GM23338 (cell line): Measurements from ENCODE around the gene TENT5C. TPM values are rescaled to one million over a fixed set of nuclear protein-coding genes. Genes with fewer than 3 reads are reported as not detected.

Experiments
- ATAC-seq: fragments of 200-7000 bp; cut with Tn5 transposase; 3 replicates; pipeline ENCODE4 v1.9.1; 2020
- DNase-seq: peaks from one replicate; pipeline ENCODE4 v3.0.0-alpha.2; 2015; ENCODE audit warnings: low spot score
- H2AFZ ChIP-seq: fragments of 200-600 bp; sonication (generic); 2 replicates; pipeline ENCODE4 v1.8.0; 2016; ENCODE audit warnings: antibody characterized with exemption, mild to moderate bottlenecking, moderate library complexity
- H3F3A ChIP-seq: fragments of 200-600 bp; sonication (generic); replicated peaks from 2 replicates; pipeline ENCODE4 v1.8.0; 2017; ENCODE audit warnings: antibody characterized with exemption, mixed run types, low read depth
- H3K27ac ChIP-seq: fragments of 200-600 bp; sonication (generic); 2 replicates; pipeline ENCODE4 v1.6.1; 2016; ENCODE audit warnings: low read depth
- H3K27me3 ChIP-seq: fragments of 200-600 bp; sonication (generic); 2 replicates; pipeline ENCODE4 v1.8.0; 2016; ENCODE audit warnings: mild to moderate bottlenecking, mixed run types, moderate library complexity; ENCODE audit not compliant: insufficient read depth
- H3K36me3 ChIP-seq: fragments of 200-600 bp; sonication (generic); 2 replicates; pipeline ENCODE4 v1.8.0; 2016; ENCODE audit warnings: mild to moderate bottlenecking; ENCODE audit not compliant: insufficient read depth
- H3K4me1 ChIP-seq: fragments of 200-600 bp; sonication (generic); 2 replicates; pipeline ENCODE4 v1.8.0; 2016; ENCODE audit warnings: mild to moderate bottlenecking, moderate library complexity; ENCODE audit not compliant: insufficient read depth
- H3K4me2 ChIP-seq: fragments of 200-600 bp; sonication (generic); 2 replicates; pipeline ENCODE4 v1.7.1; 2017; ENCODE audit warnings: mixed run types
- H3K4me3 ChIP-seq: fragments of 200-600 bp; sonication (generic); 2 replicates; pipeline ENCODE4 v1.6.1; 2016; ENCODE audit warnings: mixed run types
- H3K79me2 ChIP-seq: fragments of 200-600 bp; sonication (generic); replicated peaks from 2 replicates; pipeline ENCODE4 v1.8.0; 2017; ENCODE audit warnings: mild to moderate bottlenecking; ENCODE audit not compliant: insufficient read depth
- H3K9me2 ChIP-seq: fragments of 200-600 bp; sonication (generic); 2 replicates; pipeline ENCODE4 v1.8.0; 2017; ENCODE audit not compliant: insufficient read depth
- H4K20me1 ChIP-seq: fragments of 200-600 bp; sonication (generic); replicated peaks from 2 replicates; pipeline ENCODE4 v1.8.0; 2017; ENCODE audit warnings: mild to moderate bottlenecking; ENCODE audit not compliant: insufficient read depth
- H3K27ac Mint-ChIP-seq: 2 replicates; pipeline ENCODE4 v1.8.0; 2020; ENCODE audit warnings: inconsistent platforms, mild to moderate bottlenecking, moderate library complexity, mixed read lengths
- H3K27me3 Mint-ChIP-seq: 3 replicates; pipeline ENCODE4 v1.8.0; 2022; ENCODE audit warnings: low read depth, mild to moderate bottlenecking, moderate library complexity, mixed read lengths, inconsistent platforms; ENCODE audit not compliant: insufficient read depth, poor library complexity
- H3K36me3 Mint-ChIP-seq: 3 replicates; pipeline ENCODE4 v1.8.0; 2021; ENCODE audit warnings: low read depth, mild to moderate bottlenecking, inconsistent platforms, moderate library complexity, mixed read lengths
- H3K4me1 Mint-ChIP-seq: 3 replicates; pipeline ENCODE4 v1.8.0; 2020; ENCODE audit warnings: mild to moderate bottlenecking, inconsistent platforms, mixed read lengths
- H3K4me3 Mint-ChIP-seq: 3 replicates; pipeline ENCODE4 v1.8.0; 2021; ENCODE audit warnings: moderate library complexity, mild to moderate bottlenecking, inconsistent platforms, mixed read lengths
- H3K9me3 Mint-ChIP-seq: 3 replicates; pipeline ENCODE4 v1.8.0; 2020; ENCODE audit warnings: moderate library complexity, mild to moderate bottlenecking, inconsistent platforms, mixed read lengths
- CREB1 ChIP-seq: fragments of 250-450 bp; sonication (Bioruptor Pico); IDR thresholded peaks from 2 replicates; pipeline ENCODE4 v1.5.0; 2020; ENCODE audit warnings: low read depth, mild to moderate bottlenecking, moderate library complexity
- CTCF ChIP-seq, 2 experiments: fragments of 200-600 bp in 1 of 2; sonication (generic) in 1 of 2; conservative IDR thresholded peaks; 2 replicates each; pipeline versions ENCODE4 v1.5.1 to v1.6.1; 2016 to 2017; ENCODE audit warnings: antibody characterized with exemption in 2 of 2, low read depth in 2 of 2, mild to moderate bottlenecking in 2 of 2, moderate library complexity in 1 of 2
- ETS1 ChIP-seq: IDR thresholded peaks from 2 replicates; pipeline ENCODE4 v1.6.1; 2016; ENCODE audit warnings: antibody characterized with exemption
- EZH2 ChIP-seq: fragments of 200-600 bp; sonication (generic); IDR thresholded peaks from one replicate; pipeline ENCODE4 v1.8.0; 2017; ENCODE audit warnings: antibody characterized with exemption, mild to moderate bottlenecking, low read depth; ENCODE audit not compliant: unreplicated experiment
- EZH2phosphoT487 ChIP-seq: fragments of 200-600 bp; sonication (generic); IDR thresholded peaks from one replicate; pipeline ENCODE4 v1.8.1; 2018; ENCODE audit warnings: antibody characterized with exemption; ENCODE audit not compliant: unreplicated experiment
- NANOG ChIP-seq: IDR thresholded peaks from 2 replicates; pipeline ENCODE4 v1.6.1; 2016; ENCODE audit warnings: antibody characterized with exemption, borderline replicate concordance
- POLR2AphosphoS5 ChIP-seq: IDR thresholded peaks from 2 replicates; pipeline ENCODE4 v1.6.1; 2016; ENCODE audit warnings: antibody characterized with exemption, low read depth
- REST ChIP-seq: IDR thresholded peaks from one replicate; pipeline ENCODE4 v1.6.1; 2018; ENCODE audit warnings: antibody characterized with exemption; ENCODE audit not compliant: unreplicated experiment
- ZNF114 ChIP-seq: fragments of 250-450 bp; sonication (Bioruptor Pico); IDR thresholded peaks from 2 replicates; pipeline ENCODE4 v1.5.0; 2020; ENCODE audit warnings: mild to moderate bottlenecking, moderate library complexity
- ZNF331 ChIP-seq: fragments of 250-450 bp; sonication (Bioruptor Pico); IDR thresholded peaks from 2 replicates; pipeline ENCODE4 v1.5.0; 2020; ENCODE audit warnings: low read depth, mild to moderate bottlenecking, moderate library complexity
- ZNF462 ChIP-seq: fragments of 250-450 bp; sonication (Bioruptor Pico); IDR thresholded peaks from 2 replicates; pipeline ENCODE4 v1.5.0; 2020; ENCODE audit warnings: mild to moderate bottlenecking, moderate library complexity
- polyA plus RNA-seq: library from polyadenylated mRNA; unstranded; fragments of >200 nt; fragmentation: Nextera tagmentation; extraction: Ambion mirVana; gene quantifications from 2 replicates; pipeline ENCODE4 v1.2.1, GENCODE V29; 2016
- total RNA-seq: library from RNA; depleted of rRNA; stranded (reverse); fragments of >200 nt; shearing (Covaris generic); gene quantifications from 2 replicates; pipeline ENCODE4 v1.2.3, GENCODE V29; 2014

Gene TENT5C
- total and polyA plus RNA-seq, 2 experiments from 2014 or later = 0.23 to 0.80 TPM

- no peak for TF ChIP-seq ZNF462 (CRISPR knock-in tag)
- no peak for TF ChIP-seq ZNF114 (CRISPR knock-in tag)
- no peak for TF ChIP-seq CREB1
- TF ChIP-seq EZH2phosphoT487 = no peak
Observed at GRCh38 chr1:117564227-117565075, 41.4 kb upstream of the TENT5C start (continued).

- Histone ChIP-seq H3K4me1 (no peaks in the 10 kb centered on the region), H3K79me2 (no peaks in the 10 kb centered on the region), H3K4me2 (no peak overlapping the region), H3K27me3 (no peaks in the 10 kb centered on the region), H3K27ac (no peak overlapping the region), H3K36me3 (no peaks in the 10 kb centered on the region), H2AFZ (no peak overlapping the region), H4K20me1 (no peaks in the 10 kb centered on the region), H3K9me2 (no peaks in the 10 kb centered on the region; the same call in 1 of the 2 replicates), H3F3A (no peaks in the 10 kb centered on the region), H3K4me3 (no peak overlapping the region)
- Mint-ChIP-seq H3K36me3 (no peaks in the 10 kb centered on the region), H3K9me3 (peaks cover under 1% of the 10 kb centered on the region; the same call in 1 of the 3 replicates), H3K4me1 (peaks cover 2% of the 10 kb centered on the region; the same call in 1 of the 3 replicates), H3K4me3 (no peak overlapping the region), H3K27ac (no peak overlapping the region), H3K27me3 (peaks cover 4% of the 10 kb centered on the region)
- TF ChIP-seq ZNF331 (no peak), EZH2 (no peak), NANOG (no peak), POLR2AphosphoS5 (no peak), CREB1 (no peak), ZNF114 (CRISPR knock-in tag) (no peak), ETS1 (no peak), CTCF (conservative IDR thresholded peaks at IDR 0.05; ENCODE audit: low read depth in 2 of 2) (no peak), EZH2phosphoT487 (no peak), REST (no peak)
- ATAC-seq (no peak), DNase-seq (no peak)
Observed at GRCh38 chr1:117565076-117565556, 40.7 kb upstream of the TENT5C start.
